ENCODE measurements around the gene PDSS2. TPM values are rescaled to one million over a fixed set of nuclear protein-coding genes. Genes with fewer than 3 reads are reported as not detected.

PDSS2 gene
- total RNA-seq, 4 donors from 2014 or later: 2.3 to 16.9 (median 10.7) TPM

GRCh38 chr6:107244082-107244741 lies 215.2 kb downstream of the PDSS2 start:
- intact Hi-C loops (cut with DNase I; ENCODE audit: low total_unique reads): no loop called here
- no peaks in the 10 kb centered on the region for H3K27me3 ChIP-seq
- H3K9me3 ChIP-seq: no peaks in the 10 kb centered on the region
- H3K4me1 ChIP-seq: no peaks in the 10 kb centered on the region
- no peak overlapping the region for H3K4me3 ChIP-seq
- TF ChIP-seq CTCF (IDR thresholded peaks at IDR 0.05) (no peak), POLR2A (IDR thresholded peaks at IDR 0.05) (no peak)
- no peaks in the 10 kb centered on the region for H3K36me3 ChIP-seq
- no peak overlapping the region for H3K27ac ChIP-seq
- DNase-seq: no peak

GRCh38 chr6:107243471-107243870 lies 215.9 kb downstream of the PDSS2 start:
- Histone ChIP-seq H3K27ac (no peak overlapping the region), H3K9me3 (no peaks in the 10 kb centered on the region), H3K4me1 (no peaks in the 10 kb centered on the region), H3K27me3 (no peaks in the 10 kb centered on the region), H3K4me3 (no peak overlapping the region), H3K36me3 (no peaks in the 10 kb centered on the region)
- DNase-seq: no peak
- no peak for TF ChIP-seq CTCF (IDR thresholded peaks at IDR 0.05)
- no peak for TF ChIP-seq POLR2A (IDR thresholded peaks at IDR 0.05)
- intact Hi-C loops (cut with DNase I; ENCODE audit: low total_unique reads): no loop called here

GRCh38 chr6:107237992-107238660 lies 221.2 kb downstream of the PDSS2 start:
- DNase-seq: no peak
- no peaks in the 10 kb centered on the region for H3K9me3 ChIP-seq
- H3K36me3 ChIP-seq: no peaks in the 10 kb centered on the region
- no peak overlapping the region for H3K4me3 ChIP-seq
- intact Hi-C loops (cut with DNase I; ENCODE audit: low total_unique reads): no loop called here
- no peaks in the 10 kb centered on the region for H3K4me1 ChIP-seq
- TF ChIP-seq POLR2A (IDR thresholded peaks at IDR 0.05) (no peak), CTCF (IDR thresholded peaks at IDR 0.05) (no peak)
- H3K27me3 ChIP-seq: no peaks in the 10 kb centered on the region
- H3K27ac ChIP-seq: no peak overlapping the region

- Histone ChIP-seq H3K9me3 (no peaks in the 10 kb centered on the region), H3K4me1 (no peaks in the 10 kb centered on the region), H3K27me3 (no peaks in the 10 kb centered on the region), H3K27ac (no peak overlapping the region), H3K36me3 (no peaks in the 10 kb centered on the region), H3K4me3 (no peak overlapping the region)
- no peak for DNase-seq
- TF ChIP-seq CTCF (IDR thresholded peaks at IDR 0.05) (no peak), POLR2A (IDR thresholded peaks at IDR 0.05) (no peak)
- intact Hi-C loops (cut with DNase I; ENCODE audit: low total_unique reads): no loop called here
These were observed 223.9 kb downstream of the PDSS2 start for GRCh38 chr6:107235511-107235910.

GRCh38 chr6:107235007-107235406 lies 224.4 kb downstream of the PDSS2 start:
- TF ChIP-seq CTCF (IDR thresholded peaks at IDR 0.05) (no peak), POLR2A (IDR thresholded peaks at IDR 0.05) (no peak)
- Histone ChIP-seq H3K4me3 (no peak overlapping the region), H3K36me3 (no peaks in the 10 kb centered on the region), H3K27ac (no peak overlapping the region), H3K4me1 (no peaks in the 10 kb centered on the region), H3K9me3 (no peaks in the 10 kb centered on the region), H3K27me3 (no peaks in the 10 kb centered on the region)
- no peak for DNase-seq
- intact Hi-C loops (cut with DNase I; ENCODE audit: low total_unique reads): no loop called here
